Ovary (tissue), 3 donors: Measurements from ENCODE around the gene PSME3.

Experiments used
- CTCF ChIP-seq, 3 donors: fragments of 450-650 bp in 2 of 3; fragments of 200-600 bp in 1 of 3; IDR thresholded peaks; one replicate each; pipeline versions ENCODE4 v1.5.1 to v1.8.0; 2016 to 2022; ENCODE audit warnings: antibody characterized with exemption in 3 of 3, mild to moderate bottlenecking in 1 of 3
- EP300 ChIP-seq: sonication (generic); formaldehyde crosslinking; IDR thresholded peaks from one replicate; pipeline ENCODE4 v1.6.1; 2017; ENCODE audit warnings: antibody characterized with exemption
- POLR2A ChIP-seq: fragments of 450-650 bp; IDR thresholded peaks from one replicate; pipeline ENCODE4 v1.6.1; 2017; ENCODE audit warnings: antibody characterized with exemption, mild to moderate bottlenecking, moderate library complexity
- donor health status: DM: no; HTN: no; CAD: no.

- TF ChIP-seq CTCF (IDR thresholded peaks at IDR 0.05) = no peak
- no peak for TF ChIP-seq POLR2A
- no peak for TF ChIP-seq EP300
These were observed 23.9 kb upstream of the PSME3 start for GRCh38 chr17:42809250-42809649.
